ENCODE measurements around the gene LTBP3. TPM values are rescaled to one million over a fixed set of nuclear protein-coding genes. Genes with fewer than 3 reads are reported as not detected.

Gene LTBP3
- 44.6 and 50.3 TPM in 2 replicates for total RNA-seq

DNA sequence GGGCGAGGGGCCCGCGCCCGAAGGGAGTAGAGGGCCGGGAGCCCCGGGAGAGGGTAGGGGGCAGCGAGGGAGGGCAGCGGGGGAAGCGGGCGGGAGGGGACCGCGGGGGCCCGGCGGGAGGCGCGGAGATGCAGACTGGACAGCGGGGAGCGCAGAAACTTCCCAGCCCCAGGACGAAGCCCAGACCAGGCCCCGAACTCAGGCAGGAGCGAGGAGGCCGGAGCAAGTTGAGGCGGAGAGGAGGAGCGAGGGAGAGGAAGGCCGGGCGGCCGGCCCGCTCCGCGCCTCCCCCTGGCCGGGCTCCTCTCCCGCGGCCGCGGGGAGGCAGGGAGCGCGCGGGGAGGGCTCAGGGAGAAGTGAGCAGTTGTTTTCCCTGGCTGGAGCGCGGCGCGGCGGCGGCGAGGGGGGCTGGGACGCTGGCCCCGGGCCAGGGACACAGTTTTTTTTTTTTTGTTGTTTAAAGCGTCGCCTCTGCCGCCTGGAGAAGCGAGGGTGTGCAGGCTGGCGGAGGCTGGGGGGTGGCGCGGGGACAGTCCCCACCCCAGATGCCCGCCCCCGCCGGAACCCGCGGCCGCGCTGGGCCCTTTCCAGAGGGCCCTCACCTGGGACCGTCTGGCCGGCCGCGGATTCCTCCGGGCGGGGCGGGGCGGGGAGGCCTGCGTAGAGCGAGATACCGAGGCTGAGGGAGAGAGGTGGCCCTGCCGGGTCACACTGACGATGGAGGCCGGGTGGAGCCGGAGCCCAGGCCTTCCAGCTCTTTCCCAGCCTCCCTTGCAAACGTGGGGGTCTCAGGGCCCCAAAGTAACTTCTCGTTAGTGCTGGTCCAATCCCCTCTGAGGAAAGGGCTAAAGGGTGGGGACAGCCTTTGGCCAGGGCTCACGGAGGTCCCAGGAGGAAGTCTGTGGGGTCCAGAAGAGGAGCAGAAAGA, at the start of gene LTBP3:
TSS of gene LTBP3 (minus strand) at position 358 of the 928 bp plus-strand sequence. CDS start 400 bp downstream, outside the sequence.

DNA sequence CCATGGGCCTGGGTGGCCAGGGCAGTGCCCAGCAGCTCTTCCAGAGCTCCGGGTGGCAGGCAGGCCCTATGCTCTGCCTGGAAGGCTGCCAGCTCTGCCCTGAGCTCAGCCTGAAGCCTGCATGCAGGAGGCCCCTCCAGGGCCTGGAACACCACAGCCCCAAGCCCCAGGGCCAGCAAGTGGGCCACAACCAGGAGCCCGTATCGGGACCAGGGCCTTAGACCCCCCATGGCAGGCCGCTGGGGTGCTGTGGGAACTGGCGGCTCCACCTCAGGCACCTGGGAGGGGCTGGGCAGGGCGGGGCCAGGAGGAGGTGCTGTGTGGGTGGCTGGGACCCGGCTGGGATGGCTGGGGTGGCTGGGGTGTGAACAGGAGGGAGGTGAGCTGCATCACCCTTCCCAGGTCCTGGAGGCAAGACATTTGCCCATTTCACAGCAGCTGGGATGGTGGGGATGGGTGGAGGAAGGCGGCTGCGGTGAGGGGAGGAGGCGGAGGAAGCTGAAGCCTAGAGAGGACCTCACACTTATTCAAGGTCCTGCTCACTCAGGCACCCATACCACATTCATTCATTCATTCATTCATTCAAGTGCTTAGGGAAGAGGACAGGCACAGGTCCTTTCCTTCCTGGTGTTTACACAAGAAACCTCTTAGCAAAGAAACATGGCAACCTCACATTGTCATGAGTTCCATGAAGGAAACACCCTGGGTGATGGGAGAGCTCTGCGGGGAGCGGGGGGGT, 37.6 kb upstream of the LTBP3 start, which contains the start of gene KCNK7:
TSS of gene KCNK7 (minus strand) at position 258 of the 739 bp plus-strand sequence. CDS start at position 230, 28 bp downstream.

GRCh38 chr11:65575568-65576231, 17.5 kb upstream of the LTBP3 start, which contains the start of gene EHBP1L1:
Gene EHBP1L1 (plus strand): TSS chr11:65576053. CDS start chr11:65576303, 250 bp downstream.

GRCh38 chr11:65572356-65573051, 14.3 kb upstream of the LTBP3 start, which contains the start of gene FAM89B:
Gene FAM89B (plus strand): TSS chr11:65572538. CDS start chr11:65572670, 132 bp downstream.

DNA sequence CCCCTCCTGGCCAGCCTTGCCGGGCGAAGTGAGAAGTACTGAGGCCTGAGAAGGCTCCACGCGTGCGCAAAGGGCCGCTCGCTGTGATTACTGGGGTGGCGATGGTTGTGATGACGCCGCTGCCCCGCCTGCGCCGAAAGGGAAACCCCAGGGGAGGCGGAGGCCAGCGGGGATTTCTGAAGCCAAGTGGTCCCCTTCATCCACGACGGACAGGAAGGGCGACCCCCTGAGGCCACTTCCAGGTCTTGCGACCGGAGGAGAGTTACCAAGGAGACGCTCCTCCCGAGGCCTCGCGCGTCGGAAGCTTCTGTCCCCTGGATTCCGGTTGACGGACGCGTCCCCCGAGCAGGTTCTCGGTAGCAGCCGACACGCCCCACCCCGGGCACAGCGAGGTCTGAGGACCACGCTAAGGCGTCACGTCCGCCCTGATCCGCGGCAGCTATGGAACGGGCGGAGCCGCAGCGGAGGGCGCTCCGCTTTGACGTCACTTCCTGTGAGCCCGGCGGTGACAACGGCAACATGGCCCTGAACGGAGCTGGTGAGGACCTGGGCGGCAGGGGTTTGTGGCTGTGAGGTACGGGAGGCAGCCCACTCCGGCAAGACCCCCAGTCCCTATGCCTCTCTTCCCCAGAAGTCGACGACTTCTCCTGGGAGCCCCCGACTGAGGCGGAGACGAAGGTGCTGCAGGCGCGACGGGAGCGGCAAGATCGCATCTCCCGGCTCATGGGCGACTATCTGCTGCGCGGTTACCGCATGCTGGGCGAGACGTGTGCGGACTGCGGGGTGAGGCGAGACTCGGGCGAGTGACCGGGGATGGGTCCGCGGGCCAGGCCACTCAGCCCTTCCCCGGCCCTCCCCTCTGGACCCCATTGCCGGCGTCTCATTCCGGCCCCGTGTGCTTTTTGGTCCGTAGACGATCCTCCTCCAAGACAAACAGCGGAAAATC, 12.1 kb upstream of the LTBP3 start, which contains the start of gene ZNRD2:
TSS of gene ZNRD2 (plus strand) at position 505 of the 946 bp plus-strand sequence. CDS start at position 520, 15 bp downstream.

GRCh38 chr11:65524741-65525545, 33.2 kb downstream of the LTBP3 start, which contains the start of gene SCYL1:
Gene SCYL1 (plus strand): TSS chr11:65525083. CDS start chr11:65525154, 71 bp downstream.

DNA sequence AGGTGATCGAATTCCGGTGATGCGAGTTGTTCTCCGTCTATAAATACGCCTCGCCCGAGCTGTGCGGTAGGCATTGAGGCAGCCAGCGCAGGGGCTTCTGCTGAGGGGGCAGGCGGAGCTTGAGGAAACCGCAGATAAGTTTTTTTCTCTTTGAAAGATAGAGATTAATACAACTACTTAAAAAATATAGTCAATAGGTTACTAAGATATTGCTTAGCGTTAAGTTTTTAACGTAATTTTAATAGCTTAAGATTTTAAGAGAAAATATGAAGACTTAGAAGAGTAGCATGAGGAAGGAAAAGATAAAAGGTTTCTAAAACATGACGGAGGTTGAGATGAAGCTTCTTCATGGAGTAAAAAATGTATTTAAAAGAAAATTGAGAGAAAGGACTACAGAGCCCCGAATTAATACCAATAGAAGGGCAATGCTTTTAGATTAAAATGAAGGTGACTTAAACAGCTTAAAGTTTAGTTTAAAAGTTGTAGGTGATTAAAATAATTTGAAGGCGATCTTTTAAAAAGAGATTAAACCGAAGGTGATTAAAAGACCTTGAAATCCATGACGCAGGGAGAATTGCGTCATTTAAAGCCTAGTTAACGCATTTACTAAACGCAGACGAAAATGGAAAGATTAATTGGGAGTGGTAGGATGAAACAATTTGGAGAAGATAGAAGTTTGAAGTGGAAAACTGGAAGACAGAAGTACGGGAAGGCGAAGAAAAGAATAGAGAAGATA, 59.0 kb downstream of the LTBP3 start, which contains the start of gene MALAT1:
TSS of gene MALAT1 (plus strand) at position 69 of the 736 bp plus-strand sequence.

Other genes with a start within 250 kb of the LTBP3 start
- 15.6 and 33.7 TPM in 2 replicates for gene CDC42EP2, start 243.5 kb downstream of the LTBP3 start, total RNA-seq
- gene DPF2, start 224.5 kb downstream of the LTBP3 start, total RNA-seq: 25.0 and 27.0 TPM in 2 replicates
- under 0.01 TPM in 2 replicates for gene TIGD3, start 203.6 kb downstream of the LTBP3 start, total RNA-seq
- 0.77 and 0.95 TPM in 2 replicates for gene SLC25A45, start 175.7 kb downstream of the LTBP3 start, total RNA-seq
- 17.2 and 23.9 TPM in 2 replicates for gene FRMD8, start 171.7 kb downstream of the LTBP3 start, total RNA-seq
- 338 and 347 TPM in 2 replicates for gene NEAT1, start 135.6 kb downstream of the LTBP3 start, total RNA-seq
- gene MALAT1, start 59.3 kb downstream of the LTBP3 start, total RNA-seq: 7,849 and 17,081 TPM in 2 replicates
- 69.7 and 74.6 TPM in 2 replicates for gene SCYL1, start 33.3 kb downstream of the LTBP3 start, total RNA-seq
- gene ZNRD2, start 12.1 kb upstream of the LTBP3 start, total RNA-seq: 28.4 and 29.9 TPM in 2 replicates
- gene FAM89B, start 14.2 kb upstream of the LTBP3 start, total RNA-seq: 12.4 and 13.2 TPM in 2 replicates
- gene EHBP1L1, start 17.7 kb upstream of the LTBP3 start, total RNA-seq: 34.9 and 59.4 TPM in 2 replicates
- gene KCNK7, start 37.4 kb upstream of the LTBP3 start, total RNA-seq: 0.09 and 0.16 TPM in 2 replicates
- gene MAP3K11, start 55.9 kb upstream of the LTBP3 start, total RNA-seq: 15.2 and 17.5 TPM in 2 replicates
- gene PCNX3, start 57.4 kb upstream of the LTBP3 start, total RNA-seq: 8.8 and 10.0 TPM in 2 replicates
- gene SIPA1, start 79.7 kb upstream of the LTBP3 start, total RNA-seq: 12.5 and 14.5 TPM in 2 replicates
- gene RELA, start 104.6 kb upstream of the LTBP3 start, total RNA-seq: 13.4 and 17.4 TPM in 2 replicates
- 39.7 and 64.7 TPM in 2 replicates for gene KAT5, start 153.9 kb upstream of the LTBP3 start, total RNA-seq
- gene RNASEH2C, start 162.4 kb upstream of the LTBP3 start, total RNA-seq: 32.8 and 35.3 TPM in 2 replicates
- gene AP5B1, start 222.6 kb upstream of the LTBP3 start, total RNA-seq: 2.6 and 3.3 TPM in 2 replicates
- not detected in 2 replicates for gene OVOL1, start 228.7 kb upstream of the LTBP3 start, total RNA-seq

Measured in bronchial smooth muscle cell (primary cell).